Measurements from ENCODE around the gene GSTA4. TPM values are rescaled to one million over a fixed set of nuclear protein-coding genes. Genes with fewer than 3 reads are reported as not detected.

Gene GSTA4
- total RNA-seq, 1 donor from 2014 or later, result 35.8 TPM

- H3K36me3 Mint-ChIP-seq (ENCODE audit: low read depth), result peaks cover 19% of the 10 kb centered on the region
- no peak overlapping the region for H3K4me3 Mint-ChIP-seq
- no peak for DNase-seq (ENCODE audit: low spot score)
- H3K9me3 Mint-ChIP-seq, result no peaks in the 10 kb centered on the region
- peaks cover 16% of the 10 kb centered on the region for H3K4me1 Mint-ChIP-seq (ENCODE audit: low read depth)
- no peaks in the 10 kb centered on the region for H3K27me3 Mint-ChIP-seq (ENCODE audit: insufficient read depth)
- H3K27ac Mint-ChIP-seq, result peak overlapping the region; percentile 30
- intact Hi-C loops (cut with micrococcal nuclease), result no loop called here
Measured at GRCh38 chr6:53029257-53029656, 34.2 kb upstream of the GSTA4 start.

DNA sequence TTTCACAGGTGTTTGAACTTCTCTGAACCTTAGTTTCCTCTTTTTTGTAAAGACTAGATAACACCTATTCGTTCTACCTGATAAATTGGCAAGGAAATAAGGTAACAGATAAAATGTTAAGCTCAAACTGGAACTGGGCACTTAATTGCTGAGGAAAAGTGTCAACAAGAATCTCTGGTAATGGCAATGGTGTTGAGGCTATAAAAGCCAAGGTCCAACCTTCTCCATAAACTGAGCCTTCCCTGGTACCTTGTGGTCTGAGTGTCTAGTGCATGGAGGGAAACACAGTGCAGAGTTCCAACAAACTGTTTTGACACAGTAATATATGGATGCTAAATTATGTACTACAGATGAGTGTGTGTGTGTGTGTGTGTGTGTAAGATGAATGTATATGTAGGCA lies 33.4 kb upstream of the GSTA4 start:
- Mint-ChIP-seq H3K36me3 (ENCODE audit: low read depth) (peaks cover 17% of the 10 kb centered on the region), H3K27ac (no peak overlapping the region), H3K4me3 (no peak overlapping the region), H3K9me3 (no peaks in the 10 kb centered on the region), H3K4me1 (ENCODE audit: low read depth) (peaks cover 16% of the 10 kb centered on the region), H3K27me3 (ENCODE audit: insufficient read depth) (no peaks in the 10 kb centered on the region)
- intact Hi-C loops (cut with micrococcal nuclease), result no loop called here
- no peak for DNase-seq (ENCODE audit: low spot score)

GRCh38 chr6:53027131-53027718 lies 32.1 kb upstream of the GSTA4 start:
- Mint-ChIP-seq H3K4me3 (no peak overlapping the region), H3K27ac (no peak overlapping the region), H3K4me1 (ENCODE audit: low read depth) (peaks cover 16% of the 10 kb centered on the region), H3K36me3 (ENCODE audit: low read depth) (peaks cover 15% of the 10 kb centered on the region), H3K9me3 (no peaks in the 10 kb centered on the region), H3K27me3 (ENCODE audit: insufficient read depth) (no peaks in the 10 kb centered on the region)
- no peak for DNase-seq (ENCODE audit: low spot score)
- intact Hi-C loops (cut with micrococcal nuclease), result no loop called here

GRCh38 chr6:53026526-53026925 lies 31.4 kb upstream of the GSTA4 start:
- Mint-ChIP-seq H3K36me3 (ENCODE audit: low read depth) (peaks cover 15% of the 10 kb centered on the region), H3K27me3 (ENCODE audit: insufficient read depth) (no peaks in the 10 kb centered on the region), H3K9me3 (no peaks in the 10 kb centered on the region), H3K27ac (peak overlapping the region; percentile 24), H3K4me3 (no peak overlapping the region), H3K4me1 (ENCODE audit: low read depth) (peaks cover 16% of the 10 kb centered on the region)
- DNase-seq (ENCODE audit: low spot score), result no peak
- intact Hi-C loops (cut with micrococcal nuclease), result no loop called here

DNA sequence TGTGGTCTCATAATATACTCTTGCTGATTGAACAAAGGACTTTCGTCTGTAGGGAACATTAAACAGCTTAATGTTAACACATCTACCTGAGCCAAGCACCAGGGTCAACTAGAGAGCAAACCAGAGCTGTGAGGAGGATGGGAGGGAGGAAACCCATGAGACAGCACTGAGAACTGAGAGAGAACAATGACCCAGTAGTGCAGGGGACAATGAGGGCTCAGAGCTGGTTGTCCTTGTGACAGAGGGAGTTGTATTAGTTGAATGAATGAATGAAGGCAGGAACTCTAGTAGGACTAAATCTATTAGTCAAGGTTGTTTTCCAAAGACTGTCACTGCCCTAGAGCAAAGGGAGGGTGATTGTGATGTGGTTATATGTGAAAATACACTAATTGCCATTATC lies 28.2 kb upstream of the GSTA4 start:
- no peak for DNase-seq (ENCODE audit: low spot score)
- H3K27me3 Mint-ChIP-seq (ENCODE audit: insufficient read depth), result no peaks in the 10 kb centered on the region
- no peak overlapping the region for H3K4me3 Mint-ChIP-seq
- no peak overlapping the region for H3K27ac Mint-ChIP-seq
- H3K4me1 Mint-ChIP-seq (ENCODE audit: low read depth), result peaks cover 10% of the 10 kb centered on the region
- intact Hi-C loops (cut with micrococcal nuclease), result no loop called here
- peaks cover 12% of the 10 kb centered on the region for H3K36me3 Mint-ChIP-seq (ENCODE audit: low read depth)
- H3K9me3 Mint-ChIP-seq, result no peaks in the 10 kb centered on the region

DNA sequence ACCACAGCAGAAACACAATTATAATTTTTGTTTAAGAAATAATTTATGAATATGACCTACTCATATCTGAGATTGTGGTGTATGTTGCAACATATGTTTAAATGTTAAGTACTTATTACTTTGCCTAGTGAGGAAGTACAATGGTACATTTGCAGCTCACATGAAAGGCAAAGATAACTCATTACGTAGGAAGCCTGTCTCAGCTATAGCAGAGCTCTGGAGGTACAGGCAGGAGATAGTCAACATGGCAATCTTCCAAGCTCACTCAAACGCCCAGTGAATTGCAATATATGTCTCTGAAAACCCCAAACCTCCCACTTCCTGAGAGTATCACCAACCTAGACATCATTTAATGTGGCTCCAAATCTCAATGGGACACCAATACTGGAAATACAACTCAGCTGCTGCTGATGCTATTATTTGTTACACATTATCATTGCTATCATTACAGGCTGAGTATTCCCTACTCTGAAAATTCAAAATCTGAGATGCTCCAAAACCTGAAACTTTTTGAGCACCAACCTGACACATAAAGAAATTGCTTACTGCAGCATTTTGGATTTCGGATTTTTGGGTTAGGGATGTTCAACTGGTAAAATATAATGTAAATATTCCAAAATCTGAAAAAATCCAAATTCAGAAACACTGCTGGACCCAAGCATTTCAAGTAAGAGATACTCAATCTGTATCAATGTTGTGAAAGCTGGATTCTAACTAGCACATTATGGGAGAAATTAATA lies 25.1 kb upstream of the GSTA4 start:
- no peaks in the 10 kb centered on the region for H3K4me1 Mint-ChIP-seq (ENCODE audit: low read depth)
- intact Hi-C loops (cut with micrococcal nuclease), result no loop called here

GRCh38 chr6:53018446-53018845 lies 23.4 kb upstream of the GSTA4 start:
- Mint-ChIP-seq H3K4me3 (no peak overlapping the region), H3K9me3 (no peaks in the 10 kb centered on the region), H3K4me1 (ENCODE audit: low read depth) (no peaks in the 10 kb centered on the region), H3K27me3 (ENCODE audit: insufficient read depth) (no peaks in the 10 kb centered on the region), H3K27ac (no peak overlapping the region), H3K36me3 (ENCODE audit: low read depth) (peaks cover 28% of the 10 kb centered on the region)
- intact Hi-C loops (cut with micrococcal nuclease), result no loop called here
- no peak for DNase-seq (ENCODE audit: low spot score)

More for the DNA sequence above, 25.1 kb upstream of the GSTA4 start:
- Mint-ChIP-seq H3K36me3 (ENCODE audit: low read depth) (peaks cover 23% of the 10 kb centered on the region), H3K4me3 (no peak overlapping the region), H3K27ac (no peak overlapping the region), H3K27me3 (ENCODE audit: insufficient read depth) (no peaks in the 10 kb centered on the region), H3K9me3 (no peaks in the 10 kb centered on the region)
- no peak for DNase-seq (ENCODE audit: low spot score)

GRCh38 chr6:53015486-53015885 lies 20.4 kb upstream of the GSTA4 start:
- no peak for DNase-seq (ENCODE audit: low spot score)
- Mint-ChIP-seq H3K27me3 (ENCODE audit: insufficient read depth) (no peaks in the 10 kb centered on the region), H3K4me1 (ENCODE audit: low read depth) (no peaks in the 10 kb centered on the region), H3K36me3 (ENCODE audit: low read depth) (peaks cover 28% of the 10 kb centered on the region), H3K27ac (no peak overlapping the region), H3K4me3 (no peak overlapping the region), H3K9me3 (no peaks in the 10 kb centered on the region)
- intact Hi-C loops (cut with micrococcal nuclease), result no loop called here

DNA sequence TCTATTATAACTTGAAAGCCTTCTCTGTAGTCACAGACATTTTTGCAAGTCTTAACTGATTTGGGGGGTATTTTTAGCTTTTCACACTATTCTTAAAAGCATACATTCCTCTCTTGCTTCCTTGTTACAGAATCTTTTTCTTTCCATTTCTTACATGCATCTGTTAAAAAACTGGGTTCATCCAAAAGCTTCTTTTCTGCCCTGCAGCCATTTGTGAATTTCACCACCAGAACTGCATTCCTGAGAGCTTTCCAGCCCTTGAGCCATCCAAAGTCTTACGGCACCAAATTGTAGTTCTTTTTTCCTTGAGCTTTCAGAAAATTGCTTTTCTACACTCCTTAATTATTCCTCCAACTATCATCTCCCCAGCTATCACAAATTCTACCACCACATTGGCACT lies 19.7 kb upstream of the GSTA4 start:
- H3K27me3 Mint-ChIP-seq (ENCODE audit: insufficient read depth), result no peaks in the 10 kb centered on the region
- peaks cover 35% of the 10 kb centered on the region for H3K36me3 Mint-ChIP-seq (ENCODE audit: low read depth)
- no peak overlapping the region for H3K27ac Mint-ChIP-seq
- DNase-seq (ENCODE audit: low spot score), result no peak
- H3K4me3 Mint-ChIP-seq, result no peak overlapping the region
- intact Hi-C loops (cut with micrococcal nuclease), result no loop called here
- no peaks in the 10 kb centered on the region for H3K4me1 Mint-ChIP-seq (ENCODE audit: low read depth)
- H3K9me3 Mint-ChIP-seq, result no peaks in the 10 kb centered on the region

DNA sequence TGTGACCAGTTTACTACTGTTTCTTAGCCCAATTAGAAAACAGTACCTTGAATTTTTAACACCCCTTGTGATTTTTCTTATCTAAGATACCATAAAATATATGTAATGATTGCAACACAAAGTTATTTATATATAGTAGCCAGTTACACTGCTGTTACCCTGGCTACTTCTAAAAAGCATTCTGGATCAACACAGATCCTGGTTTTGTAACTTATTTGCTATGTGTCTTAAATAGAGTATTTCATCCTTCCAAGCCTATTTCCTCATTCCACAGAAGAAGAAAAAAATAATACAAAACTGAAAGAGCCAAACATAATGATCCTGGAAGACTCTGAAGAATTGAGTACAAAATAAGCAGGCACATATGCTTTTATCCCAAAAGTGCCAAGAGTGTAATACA lies 19.0 kb upstream of the GSTA4 start:
- Mint-ChIP-seq H3K9me3 (no peaks in the 10 kb centered on the region), H3K27ac (no peak overlapping the region), H3K27me3 (ENCODE audit: insufficient read depth) (no peaks in the 10 kb centered on the region), H3K36me3 (ENCODE audit: low read depth) (peaks cover 37% of the 10 kb centered on the region), H3K4me1 (ENCODE audit: low read depth) (no peaks in the 10 kb centered on the region), H3K4me3 (no peak overlapping the region)
- intact Hi-C loops (cut with micrococcal nuclease), result no loop called here
- DNase-seq (ENCODE audit: low spot score), result no peak

- no peaks in the 10 kb centered on the region for H3K4me1 Mint-ChIP-seq (ENCODE audit: low read depth)
- no peak for DNase-seq (ENCODE audit: low spot score)
- H3K9me3 Mint-ChIP-seq, result no peaks in the 10 kb centered on the region
- no peaks in the 10 kb centered on the region for H3K27me3 Mint-ChIP-seq (ENCODE audit: insufficient read depth)
- no peak overlapping the region for H3K27ac Mint-ChIP-seq
- intact Hi-C loops (cut with micrococcal nuclease), result no loop called here
- H3K36me3 Mint-ChIP-seq (ENCODE audit: low read depth), result peaks cover 31% of the 10 kb centered on the region
- H3K4me3 Mint-ChIP-seq, result no peak overlapping the region
Measured at GRCh38 chr6:53011979-53012378, 16.9 kb upstream of the GSTA4 start.

- H3K36me3 Mint-ChIP-seq (ENCODE audit: low read depth), result peaks cover 32% of the 10 kb centered on the region
- H3K4me1 Mint-ChIP-seq (ENCODE audit: low read depth), result no peaks in the 10 kb centered on the region
- H3K27me3 Mint-ChIP-seq (ENCODE audit: insufficient read depth), result no peaks in the 10 kb centered on the region
- no peaks in the 10 kb centered on the region for H3K9me3 Mint-ChIP-seq
- DNase-seq (ENCODE audit: low spot score), result no peak
- H3K4me3 Mint-ChIP-seq, result no peak overlapping the region
- H3K27ac Mint-ChIP-seq, result no peak overlapping the region
- intact Hi-C loops (cut with micrococcal nuclease), result no loop called here
Measured at GRCh38 chr6:53010504-53010903, 15.4 kb upstream of the GSTA4 start.

GRCh38 chr6:53009511-53009910 lies 14.4 kb upstream of the GSTA4 start:
- no peaks in the 10 kb centered on the region for H3K4me1 Mint-ChIP-seq (ENCODE audit: low read depth)
- no peak for DNase-seq (ENCODE audit: low spot score)
- H3K27me3 Mint-ChIP-seq (ENCODE audit: insufficient read depth), result no peaks in the 10 kb centered on the region
- no peaks in the 10 kb centered on the region for H3K9me3 Mint-ChIP-seq
- H3K27ac Mint-ChIP-seq, result no peak overlapping the region
- H3K4me3 Mint-ChIP-seq, result no peak overlapping the region
- H3K36me3 Mint-ChIP-seq (ENCODE audit: low read depth), result peaks cover 31% of the 10 kb centered on the region
- intact Hi-C loops (cut with micrococcal nuclease), result no loop called here
